ENCODE results near the gene ARAF.
A peak's percentile ranks its signal among the peaks of the same experiment; 100 is the strongest.

The ARAF gene

DNA sequence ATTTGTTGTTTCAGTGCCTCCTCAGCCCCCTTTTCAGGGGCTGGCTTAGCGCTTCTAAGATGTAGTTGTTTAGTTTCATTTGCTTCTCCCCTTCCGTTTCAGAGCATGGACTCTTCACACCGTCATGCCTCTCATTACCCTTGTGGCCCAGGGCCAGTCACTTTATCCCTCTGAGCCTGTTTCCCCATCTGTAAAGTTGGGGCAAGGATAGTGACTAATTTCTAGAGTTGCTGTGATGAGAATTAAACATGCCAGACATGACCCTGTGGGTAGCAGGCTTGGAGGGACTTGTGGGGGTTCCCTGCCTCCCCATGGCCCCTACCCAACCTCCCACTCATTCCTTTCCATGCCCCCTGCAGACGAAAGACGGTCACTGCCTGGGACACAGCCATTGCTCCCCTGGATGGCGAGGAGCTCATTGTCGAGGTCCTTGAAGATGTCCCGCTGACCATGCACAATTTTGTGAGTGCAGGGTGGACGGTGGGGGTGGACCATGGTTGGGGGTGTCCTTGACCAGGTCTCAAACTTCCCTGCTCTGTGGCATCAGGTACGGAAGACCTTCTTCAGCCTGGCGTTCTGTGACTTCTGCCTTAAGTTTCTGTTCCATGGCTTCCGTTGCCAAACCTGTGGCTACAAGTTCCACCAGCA, 3.6 kb downstream of the ARAF start:
- no peak for DNase-seq

DNA sequence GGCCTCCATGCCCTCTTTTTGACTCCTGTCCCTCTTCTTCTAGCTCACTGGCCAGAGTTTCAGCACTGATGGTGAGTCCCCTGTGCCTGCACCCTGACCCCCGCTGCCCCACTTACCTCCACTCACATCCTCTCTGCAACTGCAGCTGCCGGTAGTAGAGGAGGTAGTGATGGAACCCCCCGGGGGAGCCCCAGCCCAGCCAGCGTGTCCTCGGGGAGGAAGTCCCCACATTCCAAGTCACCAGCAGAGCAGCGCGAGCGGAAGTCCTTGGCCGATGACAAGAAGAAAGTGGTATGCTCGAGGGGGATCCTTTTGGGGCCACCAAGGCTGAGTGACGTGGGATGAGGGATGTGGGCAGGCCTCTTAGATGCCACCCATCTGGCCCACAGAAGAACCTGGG, 5.8 kb downstream of the ARAF start:
- DNase-seq = no peak

DNA sequence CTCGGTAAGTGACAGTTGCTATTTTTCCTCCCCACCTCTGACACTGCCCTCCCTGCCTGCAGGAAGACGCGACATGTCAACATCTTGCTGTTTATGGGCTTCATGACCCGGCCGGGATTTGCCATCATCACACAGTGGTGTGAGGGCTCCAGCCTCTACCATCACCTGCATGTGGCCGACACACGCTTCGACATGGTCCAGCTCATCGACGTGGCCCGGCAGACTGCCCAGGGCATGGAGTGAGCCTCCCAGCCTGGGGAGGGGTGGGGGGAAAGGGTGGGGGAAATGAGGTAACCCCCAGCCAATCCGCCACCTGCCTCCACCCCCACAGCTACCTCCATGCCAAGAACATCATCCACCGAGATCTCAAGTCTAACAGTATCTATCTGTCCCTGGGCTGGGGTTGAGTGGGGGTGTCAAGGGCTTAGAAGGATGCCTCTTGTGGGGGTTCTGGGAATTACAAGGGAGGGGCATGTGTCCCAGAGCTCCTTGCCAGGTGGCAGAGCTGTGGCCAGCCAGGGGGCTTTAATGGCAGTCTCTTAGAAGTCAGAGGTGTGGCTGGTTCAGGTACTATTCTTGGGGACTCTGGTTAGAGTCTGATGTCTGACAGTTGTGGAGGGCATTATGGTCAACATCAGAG, 7.8 kb downstream of the ARAF start:
- DNase-seq = peak; percentile 24

DNA sequence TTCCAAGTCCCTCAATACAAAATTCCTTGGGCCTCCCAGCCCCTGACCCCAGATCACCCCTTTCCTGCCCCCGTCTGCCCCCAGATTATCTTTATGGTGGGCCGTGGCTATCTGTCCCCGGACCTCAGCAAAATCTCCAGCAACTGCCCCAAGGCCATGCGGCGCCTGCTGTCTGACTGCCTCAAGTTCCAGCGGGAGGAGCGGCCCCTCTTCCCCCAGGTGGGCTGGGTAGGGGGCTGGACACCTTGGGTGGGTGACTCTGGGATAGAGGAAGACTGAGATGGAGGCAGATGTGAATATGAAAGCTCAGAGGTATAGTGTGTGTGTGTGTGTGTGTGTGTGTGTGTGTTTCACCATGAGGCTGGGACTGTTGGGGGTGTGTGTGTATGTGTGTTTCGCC, 9.8 kb downstream of the ARAF start:
- no peak for DNase-seq

DNA sequence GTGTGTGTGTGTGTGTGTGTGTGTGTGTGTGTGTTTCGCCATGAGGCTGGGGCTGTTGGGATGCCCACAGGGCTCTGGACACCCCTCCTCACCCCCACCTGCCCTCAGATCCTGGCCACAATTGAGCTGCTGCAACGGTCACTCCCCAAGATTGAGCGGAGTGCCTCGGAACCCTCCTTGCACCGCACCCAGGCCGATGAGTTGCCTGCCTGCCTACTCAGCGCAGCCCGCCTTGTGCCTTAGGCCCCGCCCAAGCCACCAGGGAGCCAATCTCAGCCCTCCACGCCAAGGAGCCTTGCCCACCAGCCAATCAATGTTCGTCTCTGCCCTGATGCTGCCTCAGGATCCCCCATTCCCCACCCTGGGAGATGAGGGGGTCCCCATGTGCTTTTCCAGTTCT, 10.2 kb downstream of the ARAF start:
- no peak for DNase-seq

DNA sequence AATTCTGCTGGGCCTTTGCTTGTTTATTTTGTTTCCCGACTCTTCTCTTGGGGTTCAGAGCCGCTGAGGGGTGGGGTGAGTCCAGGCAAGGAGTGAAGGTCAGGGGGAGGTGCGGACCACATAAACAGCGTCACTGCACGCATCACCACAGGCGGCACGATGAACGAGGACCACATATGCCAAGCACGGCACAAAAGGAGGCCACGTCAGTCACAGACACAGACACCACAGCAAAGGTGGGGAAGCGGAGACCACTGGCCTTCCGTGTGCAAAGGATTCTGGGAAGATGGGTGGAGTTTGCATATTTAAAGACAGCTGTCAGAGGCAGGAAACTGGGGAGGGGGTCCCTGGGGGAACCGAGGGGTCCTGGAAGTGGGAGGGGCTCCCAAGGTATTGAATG, 10.9 kb downstream of the ARAF start:
- DNase-seq = no peak

DNA sequence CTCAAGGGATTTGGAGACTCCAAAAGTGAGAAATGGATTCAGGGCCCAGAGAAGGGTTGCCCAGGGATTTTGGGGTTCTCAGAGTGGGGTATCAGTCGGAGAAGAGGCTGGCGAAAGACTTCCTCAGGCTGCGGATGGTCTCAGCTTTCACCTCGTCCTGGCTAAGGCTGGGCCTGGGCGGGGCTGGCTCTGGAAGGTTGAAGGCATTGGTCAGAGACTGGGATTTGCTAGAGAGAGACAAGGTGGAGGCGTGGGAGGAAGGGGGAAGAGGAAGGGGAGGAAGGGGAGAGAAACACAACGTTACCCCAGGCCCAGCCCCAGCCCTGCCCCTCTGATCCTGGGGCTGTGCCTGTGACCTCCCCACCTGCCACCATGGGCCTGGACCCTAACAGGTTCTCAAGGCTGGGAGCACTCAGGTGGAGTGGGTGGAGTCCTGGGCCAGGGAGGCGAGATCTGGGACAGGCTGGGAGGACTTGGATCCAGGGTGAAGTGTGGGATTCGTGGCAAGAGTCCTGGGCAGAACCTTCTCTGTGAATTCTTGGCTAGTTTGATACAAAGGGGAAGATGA, 11.9 kb downstream of the ARAF start:
- DNase-seq = no peak

DNA sequence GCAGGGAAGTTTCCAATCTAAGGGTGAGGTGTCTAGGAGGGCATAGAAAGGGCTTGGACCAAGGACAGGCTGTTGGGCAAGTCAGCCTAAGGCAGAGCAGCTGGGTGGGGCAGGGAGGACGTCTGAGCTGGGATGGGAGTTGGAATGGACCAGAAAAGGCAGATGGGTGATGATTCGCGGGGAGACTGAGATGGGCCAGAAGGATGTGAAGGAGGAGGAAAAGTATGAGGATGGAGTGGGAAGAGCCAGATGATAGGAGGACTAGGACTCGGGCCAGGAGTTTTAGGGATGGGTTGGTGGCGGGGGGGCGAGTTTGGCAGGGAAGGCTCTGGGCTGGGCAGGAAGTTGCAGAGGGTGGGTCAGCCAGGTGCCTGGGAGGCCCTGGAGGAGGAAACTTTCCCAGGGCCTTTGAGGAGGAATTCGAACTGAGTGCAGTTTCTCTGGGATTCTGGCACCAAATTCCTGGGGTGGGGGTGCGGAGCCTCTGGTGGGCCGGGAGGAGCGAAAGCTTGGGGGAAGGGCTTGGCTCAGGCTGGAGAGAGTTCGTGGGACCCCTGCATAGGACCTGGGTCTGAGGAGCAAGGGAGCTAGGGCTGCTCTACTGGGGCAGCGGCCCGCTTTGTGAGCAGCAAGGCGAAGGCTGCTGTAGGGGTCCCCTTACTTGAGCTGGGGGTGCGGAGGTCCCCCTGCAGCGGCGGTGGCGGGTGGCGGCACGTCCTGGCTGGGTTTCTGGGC, 12.5 kb downstream of the ARAF start:
- DNase-seq = no peak

DNA sequence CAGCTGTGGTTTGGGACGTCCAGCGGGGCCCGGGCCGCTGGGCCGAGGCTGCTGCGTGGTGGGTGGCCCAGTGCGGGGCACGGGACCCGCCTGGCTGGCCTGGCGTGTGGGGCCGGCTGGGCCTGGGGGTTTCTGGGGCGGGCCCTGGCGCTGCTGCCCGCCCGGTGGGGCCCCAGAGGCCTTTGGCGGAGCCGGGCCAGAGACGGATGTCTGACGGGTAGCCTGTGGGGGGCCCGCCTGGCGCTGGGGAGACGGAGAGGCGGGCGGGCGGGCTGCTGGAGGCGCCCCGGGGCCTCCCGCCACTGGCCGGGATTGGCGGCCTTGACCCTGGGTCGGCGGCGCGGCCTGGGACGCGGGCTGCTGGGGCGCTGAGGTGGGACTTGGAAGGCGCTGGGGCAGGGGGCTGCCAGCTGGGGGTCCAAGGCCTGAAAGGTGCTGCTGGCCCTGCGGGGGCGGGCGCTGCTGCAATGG, 13.1 kb downstream of the ARAF start:
- DNase-seq = no peak

DNA sequence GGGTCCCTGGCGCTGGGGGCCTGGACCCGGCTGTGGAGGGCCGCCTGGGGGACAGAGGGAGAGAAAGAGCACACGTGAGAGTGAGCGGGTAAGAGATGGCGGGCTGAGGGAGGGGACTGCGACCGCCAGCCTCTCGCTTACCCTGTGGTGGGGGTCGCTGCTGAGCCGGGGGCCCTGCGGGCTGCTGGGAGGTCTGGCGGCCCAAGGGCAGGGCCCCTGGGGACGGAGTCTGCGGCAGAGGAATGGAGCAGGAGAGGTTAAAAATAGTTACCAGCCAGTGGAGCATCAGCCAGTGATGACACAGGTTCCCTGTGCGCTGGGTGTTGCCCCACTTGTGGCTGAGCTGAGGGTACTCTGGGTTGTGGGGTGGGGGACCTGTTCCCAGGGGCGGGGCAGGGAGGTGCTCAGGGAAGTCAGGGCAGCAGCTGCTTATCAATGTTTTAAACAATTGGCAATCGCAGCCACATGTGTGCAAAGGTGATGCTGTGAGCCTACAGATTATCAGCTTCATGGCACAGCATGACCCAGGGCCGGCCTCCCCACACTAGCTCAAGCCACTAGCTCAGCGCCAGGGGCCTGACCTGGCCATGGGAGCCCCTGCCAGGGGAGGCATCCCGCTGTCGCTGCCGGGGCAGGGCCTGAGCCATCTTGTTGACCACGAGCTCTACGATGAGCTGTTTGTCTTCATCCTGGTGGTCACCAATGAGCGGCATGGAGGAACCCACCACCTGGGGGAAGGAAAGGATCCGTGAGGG, 13.7 kb downstream of the ARAF start:
- no peak for DNase-seq

DNA sequence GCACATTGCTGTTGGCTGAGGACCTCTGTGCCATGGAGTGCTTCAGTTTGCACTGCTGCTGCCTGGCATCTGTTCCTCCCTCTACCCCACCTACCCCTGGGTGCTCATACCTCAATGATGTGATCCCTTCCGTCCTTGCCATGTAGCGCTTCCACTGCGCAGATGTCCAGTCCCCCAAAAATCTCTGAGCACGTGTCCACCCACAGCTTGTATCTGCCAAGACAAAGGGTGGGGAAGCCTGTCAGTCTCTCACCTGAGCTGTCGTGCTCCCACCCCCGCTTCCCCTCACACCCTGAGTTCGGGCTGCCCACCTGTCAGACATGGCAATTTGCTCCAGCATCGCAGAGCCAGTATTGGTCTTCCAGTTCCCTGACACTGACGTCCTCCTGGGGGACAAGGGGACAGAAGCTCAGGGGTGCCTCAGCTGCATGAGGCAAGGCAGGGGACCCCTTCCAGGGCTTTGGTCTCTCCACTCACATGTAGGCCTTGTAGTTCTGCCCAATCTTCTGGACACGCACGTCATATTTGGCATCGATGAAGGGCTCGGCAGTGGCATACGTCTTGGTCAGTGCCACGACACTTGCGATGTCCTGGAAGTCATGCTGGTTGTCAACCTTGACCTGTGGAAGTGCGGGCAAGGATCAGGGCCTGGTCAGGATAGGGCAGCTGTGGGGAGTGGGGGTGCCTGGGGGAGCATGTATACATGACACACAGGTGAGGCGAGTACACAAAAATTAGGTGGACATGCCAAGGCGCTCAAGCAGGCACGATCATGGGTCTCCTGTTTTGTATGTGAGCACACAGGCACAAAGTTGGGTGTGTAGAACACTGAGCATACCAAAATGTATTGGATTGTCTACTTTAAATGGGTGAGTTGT, 15.3 kb downstream of the ARAF start:
- no peak for DNase-seq

DNA sequence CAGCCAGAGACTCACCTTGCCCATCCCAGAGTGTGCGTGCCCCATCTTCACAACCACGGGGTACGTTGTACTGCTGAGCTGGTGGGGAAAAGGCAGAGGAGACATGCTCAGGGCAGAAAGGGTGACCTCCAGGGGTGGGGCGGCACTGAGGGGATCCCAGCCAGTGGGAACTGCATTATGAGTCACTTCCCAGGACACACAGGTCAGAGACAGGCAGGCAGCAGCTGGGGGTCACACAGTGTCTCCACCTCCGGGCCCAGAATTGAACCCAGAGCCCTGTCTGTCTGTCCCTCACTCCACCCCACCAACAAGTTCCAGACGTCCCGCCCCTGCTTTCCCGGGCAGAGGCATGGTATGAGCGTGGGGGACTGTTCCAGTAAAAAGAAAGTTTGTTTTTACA, 16.4 kb downstream of the ARAF start:
- DNase-seq = no peak

DNA sequence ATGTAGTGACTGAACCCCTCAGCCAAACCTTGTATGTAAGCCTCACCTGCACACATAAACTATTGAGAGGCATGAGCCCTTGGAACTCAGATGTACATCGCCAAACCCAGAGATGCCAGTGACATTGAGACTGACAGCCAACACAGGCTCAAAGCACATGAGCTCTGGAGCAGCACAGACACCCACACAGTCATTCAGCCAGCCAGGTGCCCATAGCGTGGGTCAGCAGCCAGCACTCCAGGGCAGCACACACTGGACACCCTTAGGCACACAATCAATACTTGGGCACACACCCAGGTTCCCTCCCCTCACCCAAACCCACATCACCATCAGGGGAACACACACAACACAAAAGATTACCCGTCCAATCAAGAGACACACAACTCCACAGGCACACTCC, 16.9 kb downstream of the ARAF start:
- no peak for DNase-seq

DNA sequence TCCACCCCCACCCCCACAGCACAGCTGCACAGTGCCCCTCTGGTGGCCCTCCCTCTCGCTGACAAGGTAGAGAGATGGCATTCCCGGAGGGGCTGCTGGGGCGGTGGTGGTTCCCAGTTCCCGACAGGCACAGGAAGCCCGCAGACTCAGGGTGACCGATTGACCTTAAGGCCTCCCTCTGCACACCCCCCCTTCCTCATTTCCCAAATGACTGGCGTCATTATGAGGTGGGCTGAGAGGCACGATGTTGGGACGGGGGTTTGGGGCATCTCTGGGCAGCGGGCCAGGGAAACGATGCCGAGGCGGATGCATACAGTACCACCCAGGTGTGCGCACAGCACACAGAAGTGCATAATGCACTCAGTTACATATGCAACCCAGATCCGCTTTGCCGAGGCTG, 17.7 kb downstream of the ARAF start:
- no peak for DNase-seq

DNA sequence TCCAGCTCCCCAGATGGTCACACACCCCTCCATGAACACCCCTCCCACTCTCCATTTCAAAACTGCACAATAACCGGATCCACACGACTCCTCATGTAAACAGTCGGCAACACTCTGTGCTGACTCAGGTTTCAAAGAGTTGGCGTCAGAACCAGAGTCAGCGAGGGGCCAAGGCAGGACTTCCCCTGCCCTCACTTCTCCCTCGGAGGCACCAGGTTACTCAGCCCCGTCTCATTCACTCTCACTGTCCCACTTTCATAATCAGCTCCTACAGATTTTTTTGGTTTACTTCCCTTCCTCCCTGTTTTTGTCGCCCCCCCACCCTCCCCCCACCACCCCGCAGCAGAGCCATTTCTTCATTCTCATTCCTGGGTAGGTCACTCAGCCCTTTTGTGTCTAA, 18.5 kb downstream of the ARAF start:
- peak; percentile 35 for DNase-seq

DNA sequence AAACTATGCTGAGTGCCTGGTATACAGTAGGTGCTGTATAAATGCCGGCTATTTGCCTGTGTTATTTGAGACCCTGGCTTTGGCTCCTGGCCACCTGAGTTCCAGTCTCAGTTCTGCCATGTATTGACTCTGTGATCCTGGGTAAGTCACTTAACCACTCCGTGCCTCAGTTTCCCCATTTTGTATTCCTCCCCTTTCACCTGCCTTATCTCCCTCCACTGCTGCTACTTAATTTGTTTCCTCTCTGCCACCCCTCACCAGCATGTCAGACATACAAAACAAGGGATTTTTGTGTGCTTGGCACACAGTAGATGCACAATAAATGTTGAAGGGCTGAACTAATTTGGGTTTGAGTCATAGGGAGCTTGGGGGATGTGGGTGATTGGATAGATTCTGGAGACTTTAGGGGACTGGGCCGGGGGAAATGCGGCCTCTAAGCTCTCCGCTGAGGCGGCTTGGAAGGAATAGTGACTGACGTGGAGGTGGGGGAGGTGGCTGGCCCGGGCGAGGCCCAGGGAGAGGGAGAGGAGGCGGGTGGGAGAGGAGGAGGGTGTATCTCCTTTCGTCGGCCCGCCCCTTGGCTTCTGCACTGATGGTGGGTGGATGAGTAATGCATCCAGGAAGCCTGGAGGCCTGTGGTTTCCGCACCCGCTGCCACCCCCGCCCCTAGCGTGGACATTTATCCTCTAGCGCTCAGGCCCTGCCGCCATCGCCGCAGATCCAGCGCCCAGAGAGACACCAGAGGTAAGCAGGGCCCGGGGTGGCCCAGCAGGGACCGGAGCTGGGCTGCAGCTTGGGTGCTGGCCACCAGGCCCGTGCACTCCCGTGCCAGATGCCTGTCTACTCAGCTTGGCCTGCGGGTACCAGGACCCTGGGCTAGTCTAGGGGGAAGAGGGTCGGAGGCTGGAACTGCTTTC, 21.0 kb downstream of the ARAF start, which contains the start of gene TIMP1:
Gene TIMP1 (plus strand): TSS at position 706 of the 917 bp plus-strand sequence. CDS start 980 bp downstream, outside the sequence.
- DNase-seq = peak; percentile 77

DNA sequence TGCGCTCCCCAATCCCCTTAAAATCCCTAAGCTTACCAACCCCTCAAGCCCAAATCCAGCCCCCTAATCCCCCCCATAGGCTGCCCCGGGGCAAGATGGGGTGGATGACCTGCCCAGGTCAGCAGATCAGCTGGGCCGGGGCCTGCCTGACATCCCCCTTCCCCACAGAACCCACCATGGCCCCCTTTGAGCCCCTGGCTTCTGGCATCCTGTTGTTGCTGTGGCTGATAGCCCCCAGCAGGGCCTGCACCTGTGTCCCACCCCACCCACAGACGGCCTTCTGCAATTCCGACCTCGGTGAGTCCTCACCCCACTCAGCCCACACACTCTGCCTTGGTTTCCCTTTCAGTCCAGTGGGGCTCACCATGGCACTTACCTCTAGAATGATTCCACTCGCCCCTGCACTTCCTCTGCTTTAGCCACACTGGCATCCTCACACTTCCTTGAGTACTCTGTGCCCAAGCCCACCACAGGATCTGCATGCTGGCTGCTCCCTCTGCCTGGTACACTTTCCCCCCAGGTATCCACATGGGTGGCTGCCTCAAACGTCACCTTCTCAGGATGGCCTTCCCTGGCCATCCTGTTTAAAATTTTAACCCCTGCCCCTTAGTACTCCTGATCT, 22.3 kb downstream of the ARAF start:
- no peak for DNase-seq

DNA sequence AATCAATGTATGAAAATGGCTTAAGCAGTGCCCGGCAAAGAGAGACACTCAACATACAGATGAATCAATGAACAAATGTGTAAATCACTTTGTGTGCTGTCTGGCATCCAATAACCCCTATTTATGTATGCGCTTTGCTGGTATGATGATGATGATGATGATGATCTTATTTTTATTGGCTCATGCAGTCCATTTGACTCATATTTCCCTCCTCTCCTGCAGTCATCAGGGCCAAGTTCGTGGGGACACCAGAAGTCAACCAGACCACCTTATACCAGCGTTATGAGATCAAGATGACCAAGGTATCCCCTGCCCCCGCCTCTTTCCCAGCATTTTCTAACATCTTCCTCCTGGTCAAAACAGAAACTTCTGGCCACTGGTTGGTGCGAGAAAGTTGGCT, 23.7 kb downstream of the ARAF start:
- no peak for DNase-seq

DNA sequence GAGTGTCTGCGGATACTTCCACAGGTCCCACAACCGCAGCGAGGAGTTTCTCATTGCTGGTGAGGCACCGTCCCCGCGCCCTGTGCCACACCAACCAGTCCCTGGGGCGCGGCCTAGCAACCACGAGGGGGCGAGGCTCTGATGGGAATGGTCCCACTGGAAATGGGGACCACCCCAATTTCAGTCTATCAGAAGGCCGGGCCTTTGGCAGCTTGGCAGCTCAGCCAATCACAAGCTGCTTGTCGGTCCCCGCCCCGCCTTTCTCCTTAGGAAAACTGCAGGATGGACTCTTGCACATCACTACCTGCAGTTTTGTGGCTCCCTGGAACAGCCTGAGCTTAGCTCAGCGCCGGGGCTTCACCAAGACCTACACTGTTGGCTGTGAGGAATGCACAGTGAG, 24.3 kb downstream of the ARAF start:
- no peak for DNase-seq

DNA sequence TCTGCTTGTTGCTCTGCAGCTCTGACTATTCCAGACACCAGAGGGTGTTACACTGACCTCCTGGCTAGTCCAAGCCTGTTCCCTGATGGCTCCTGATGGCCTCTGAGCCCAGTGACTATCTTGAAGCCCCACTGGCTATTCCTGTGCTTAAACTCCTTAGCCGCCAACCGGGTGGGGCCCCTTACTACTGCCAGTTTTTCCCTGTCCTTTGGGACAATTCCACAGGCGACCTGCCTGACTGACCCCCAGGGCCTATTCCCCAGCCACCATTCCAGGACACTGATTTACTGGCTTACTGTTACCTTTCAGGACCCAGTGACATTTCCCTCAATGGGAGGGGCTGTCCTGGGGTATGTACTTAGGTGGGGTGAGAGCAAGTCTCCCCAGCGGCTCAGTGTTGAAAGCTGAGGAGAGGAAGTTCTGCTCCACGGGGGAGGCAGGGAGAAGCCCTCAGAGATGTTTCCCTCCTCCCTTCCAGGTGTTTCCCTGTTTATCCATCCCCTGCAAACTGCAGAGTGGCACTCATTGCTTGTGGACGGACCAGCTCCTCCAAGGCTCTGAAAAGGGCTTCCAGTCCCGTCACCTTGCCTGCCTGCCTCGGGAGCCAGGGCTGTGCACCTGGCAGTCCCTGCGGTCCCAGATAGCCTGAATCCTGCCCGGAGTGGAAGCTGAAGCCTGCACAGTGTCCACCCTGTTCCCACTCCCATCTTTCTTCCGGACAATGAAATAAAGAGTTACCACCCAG, 25.2 kb downstream of the ARAF start:
- no peak for DNase-seq
